K562 (cell line): Measurements from ENCODE around the gene ARMC7. TPM values are rescaled to one million over a fixed set of nuclear protein-coding genes. Genes with fewer than 3 reads are reported as not detected.

Source experiments
- ATAC-seq: fragments of 200-7000 bp; cut with Tn5 transposase; 3 replicates; pipeline ENCODE4 v1.9.1; 2020; ENCODE audit warnings: moderate library complexity
- BruUV-seq: library from RNA; stranded (reverse); fragments of 400-500 nt; replicated peaks from 2 replicates; lab custom pipeline; 2021; lab: Mats Ljungman, UMichigan
- CTCF ChIA-PET: fragments of 300-600 bp; formaldehyde crosslinking; extraction: SDS; loops from one replicate; lab custom pipeline; 2021; ENCODE audit warnings: low intra/inter-chr PET ratio; lab: Yijun Ruan, JAX
- POLR2A ChIA-PET: fragments of 300-600, 350-650 bp; sonication (Branson Sonifier 250); formaldehyde crosslinking; extraction: SDS; loops from one replicate; lab custom pipeline; 2021; ENCODE audit warnings: antibody characterized with exemption, inconsistent platforms; lab: Yijun Ruan, JAX
- DNase-seq, 4 experiments: peaks; one replicate each; pipeline versions ENCODE4 v3.0.0 to v3.0.0-alpha.2; 2011 to 2018; ENCODE audit warnings: low spot score in 3 of 4, mixed read lengths in 3 of 4; ENCODE audit errors: extremely low read depth in 1 of 4
- FAIRE-seq: peaks from 2 replicates; lab custom pipeline; 2011; peaks lifted over from hg19 to GRCh38; lab: Jason Lieb, UNC
- H2AFZ ChIP-seq: 2 replicates; pipeline ENCODE4 v1.6.0; 2011; ENCODE audit warnings: low read depth, low read length, control low read depth, inconsistent platforms
- H3K27ac ChIP-seq: fragments of 200-600 bp; 3 replicates; pipeline ENCODE4 v1.8.0; 2011; ENCODE audit warnings: low read depth, mild to moderate bottlenecking, control low read depth, inconsistent platforms, low read length, moderate library complexity, mixed read lengths; ENCODE audit errors: extremely low read depth
- H3K27me3 ChIP-seq, 2 experiments: fragments of 300-600 bp in 1 of 2; 2 replicates in 1 of 2; 3 replicates in 1 of 2; pipeline versions ENCODE4 v1.6.0 to v1.8.0; 2011; ENCODE audit warnings: inconsistent platforms in 2 of 2, low read length in 2 of 2, mild to moderate bottlenecking in 1 of 2, mixed read lengths in 1 of 2, moderate library complexity in 1 of 2; ENCODE audit not compliant: control insufficient read depth in 2 of 2, insufficient read depth in 2 of 2
- H3K36me3 ChIP-seq: fragments of 300-600 bp; 3 replicates; pipeline ENCODE4 v1.8.0; 2011; ENCODE audit warnings: mild to moderate bottlenecking, low read length, inconsistent platforms; ENCODE audit not compliant: control insufficient read depth, insufficient read depth
- H3K4me1 ChIP-seq, 2 experiments: fragments of 200-600 bp in 1 of 2; replicated peaks in 1 of 2; 2 replicates in 1 of 2; 3 replicates in 1 of 2; pipeline versions ENCODE4 v1.5.1 to v1.8.0; 2011; ENCODE audit warnings: inconsistent platforms in 2 of 2, low read length in 2 of 2, mild to moderate bottlenecking in 1 of 2, mixed read lengths in 1 of 2, moderate library complexity in 1 of 2; ENCODE audit not compliant: control insufficient read depth in 2 of 2, insufficient read depth in 2 of 2
- H3K4me2 ChIP-seq: 2 replicates; pipeline ENCODE4 v1.6.1; 2011; ENCODE audit warnings: low read length, control low read depth, inconsistent platforms, mixed read lengths; ENCODE audit not compliant: insufficient read depth
- H3K4me3 ChIP-seq: fragments of 200-600 bp; sonication (generic), shearing (Covaris generic); 2 replicates; pipeline ENCODE4 v1.5.1; 2016; ENCODE audit warnings: control low read depth, inconsistent platforms
- H3K79me2 ChIP-seq: fragments of 200-600 bp; 3 replicates; pipeline ENCODE4 v1.8.0; 2011; ENCODE audit warnings: low read length, inconsistent platforms; ENCODE audit not compliant: control insufficient read depth, insufficient read depth
- H3K9ac ChIP-seq, 2 experiments: 2 replicates each; pipeline versions ENCODE4 v1.6.0 to v1.6.1; 2011; ENCODE audit warnings: low read depth in 2 of 2, low read length in 2 of 2, control low read depth in 1 of 2, inconsistent platforms in 1 of 2, mild to moderate bottlenecking in 1 of 2, mixed read lengths in 1 of 2; ENCODE audit not compliant: insufficient read depth in 1 of 2
- H3K9me1 ChIP-seq: one replicate; pipeline ENCODE4 v1.6.0; 2011; ENCODE audit warnings: inconsistent platforms, mild to moderate bottlenecking, low read length, moderate library complexity; ENCODE audit not compliant: control insufficient read depth, insufficient read depth
- H3K9me3 ChIP-seq: replicated peaks from 2 replicates; pipeline ENCODE4 v1.5.1; 2011; ENCODE audit warnings: low read depth, low read length, inconsistent platforms; ENCODE audit not compliant: control insufficient read depth, insufficient read depth
- H4K20me1 ChIP-seq: replicated peaks from 2 replicates; pipeline ENCODE4 v1.6.1; 2011; ENCODE audit warnings: low read length, inconsistent platforms, mixed read lengths; ENCODE audit not compliant: control insufficient read depth, insufficient read depth
- CAMTA2 ChIP-seq: fragments of 250-450 bp; sonication (Bioruptor Pico); conservative IDR thresholded peaks from 2 replicates; pipeline ENCODE4 v1.5.1; 2022
- GATA2 ChIP-seq: sonication (generic); formaldehyde crosslinking; IDR thresholded peaks from 2 replicates; pipeline ENCODE4 v1.4.0; 2020; ENCODE audit warnings: mild to moderate bottlenecking, missing genetic modification reagents
- GATAD2B ChIP-seq: fragments of 450-650 bp; IDR thresholded peaks from 2 replicates; pipeline ENCODE4 v1.6.1; 2017; ENCODE audit warnings: mild to moderate bottlenecking, borderline replicate concordance
- GTF2A2 ChIP-seq: IDR thresholded peaks from 2 replicates; pipeline ENCODE4 v1.6.1; 2016; ENCODE audit warnings: mild to moderate bottlenecking, missing genetic modification characterization, missing compliant biosample characterization
- HCFC1 ChIP-seq: IDR thresholded peaks from 2 replicates; pipeline ENCODE4 v1.6.1; 2012; ENCODE audit warnings: low read depth, low read length, improper control_type of control experiment
- HMG20A ChIP-seq: fragments of 450-650 bp; formaldehyde crosslinking; conservative IDR thresholded peaks from 2 replicates; pipeline ENCODE4 v1.4.0; 2020; ENCODE audit warnings: mild to moderate bottlenecking, mixed read lengths
- IRF9 ChIP-seq: fragments of 450-650 bp; IDR thresholded peaks from 2 replicates; pipeline ENCODE4 v1.6.1; 2016; ENCODE audit warnings: missing biosample characterization, missing genetic modification characterization
- MYBL2 ChIP-seq, 2 experiments: fragments of 450-650 bp in 1 of 2; sonication (generic) in 1 of 2; formaldehyde crosslinking in 1 of 2; IDR thresholded peaks; 2 replicates each; pipeline versions ENCODE4 v1.6.1 to v1.8.1; 2017 to 2022; ENCODE audit warnings: borderline replicate concordance in 1 of 2, inconsistent platforms in 1 of 2, low read depth in 1 of 2, mild to moderate bottlenecking in 1 of 2, missing genetic modification reagents in 1 of 2, moderate library complexity in 1 of 2
- NCOA4 ChIP-seq: fragments of 450-650 bp; IDR thresholded peaks from 2 replicates; pipeline ENCODE4 v1.6.1; 2018; ENCODE audit warnings: mild to moderate bottlenecking; ENCODE audit not compliant: partially characterized antibody
- SMAD3 ChIP-seq: fragments of 450-650 bp; formaldehyde crosslinking; conservative IDR thresholded peaks from 2 replicates; pipeline ENCODE4 v1.4.0; 2020; ENCODE audit warnings: mild to moderate bottlenecking
- TAL1 ChIP-seq: fragments of 450-650 bp; IDR thresholded peaks from 2 replicates; pipeline ENCODE4 v1.6.1; 2016; ENCODE audit warnings: mild to moderate bottlenecking
- ZBTB17 ChIP-seq: fragments of 450-650 bp; formaldehyde crosslinking; IDR thresholded peaks from 2 replicates; pipeline ENCODE4 v1.4.0; 2020; ENCODE audit warnings: mild to moderate bottlenecking
- WGBS: fragments of 100-300 bp; shearing (Covaris generic); methylation state at CpG from one replicate; pipeline ENCODE4 v1.1.6; 2016; ENCODE audit warnings: low coverage, mixed read lengths; ENCODE audit not compliant: insufficient coverage; ENCODE audit errors: missing lambda C conversion rate; 5-methylcytosine and 5-hydroxymethylcytosine counted together
- in situ Hi-C: fragments of 300-500 bp; cut with MboI; formaldehyde crosslinking; loops from 4 replicates; pipeline ENCODE4 v1.15.0; 2018; ENCODE audit warnings: inconsistent platforms, mixed read lengths
- intact Hi-C: fragments of 100-400 bp; cut with micrococcal nuclease; formaldehyde crosslinking; loops from 2 replicates; pipeline ENCODE4 v1.14.2; 2022
- polyA plus RNA-seq, 8 experiments: library from polyadenylated mRNA; depleted of rRNA in 4 of 8; stranded (reverse) in 5 of 8; unstranded in 3 of 8; fragments of >200 nt; fragmentation: Nextera tagmentation in 2 of 8; fragmentation: Illumina TruSeq in 1 of 8; extraction: Ambion mirVana in 2 of 8; extraction: Trizol in 1 of 8; gene quantifications; 2 replicates each; pipeline versions ENCODE4 v1.2.1 to v1.2.3, GENCODE V29; 2011 to 2014; ENCODE audit warnings: inconsistent platforms in 1 of 8, missing spikeins in 1 of 8
- total RNA-seq, 7 experiments: library from RNA; depleted of rRNA in 6 of 7; stranded (reverse); fragments of >200 nt in 6 of 7; fragmentation: Illumina TruSeq in 2 of 7; extraction: Trizol in 2 of 7; gene quantifications; 2 replicates each; pipeline versions ENCODE4 v1.2.1 to v1.2.3, GENCODE V29; 2011 to 2021; ENCODE audit warnings: low replicate concordance in 1 of 7
- TF ChIP-seq, protein P1 (sequence below): fragments of 250-450 bp; sonication (Bioruptor Pico); IDR thresholded peaks from 2 replicates; pipeline ENCODE4 v1.5.0; 2021; ENCODE audit warnings: mild to moderate bottlenecking, moderate library complexity

ARMC7 gene
- total and polyA plus RNA-seq, 9 of the 15 experiments (the other 6 are each of a cell fraction or from before 2014, with no cell fraction given): 1.4 to 15.2 (median 5.9) TPM

DNA sequence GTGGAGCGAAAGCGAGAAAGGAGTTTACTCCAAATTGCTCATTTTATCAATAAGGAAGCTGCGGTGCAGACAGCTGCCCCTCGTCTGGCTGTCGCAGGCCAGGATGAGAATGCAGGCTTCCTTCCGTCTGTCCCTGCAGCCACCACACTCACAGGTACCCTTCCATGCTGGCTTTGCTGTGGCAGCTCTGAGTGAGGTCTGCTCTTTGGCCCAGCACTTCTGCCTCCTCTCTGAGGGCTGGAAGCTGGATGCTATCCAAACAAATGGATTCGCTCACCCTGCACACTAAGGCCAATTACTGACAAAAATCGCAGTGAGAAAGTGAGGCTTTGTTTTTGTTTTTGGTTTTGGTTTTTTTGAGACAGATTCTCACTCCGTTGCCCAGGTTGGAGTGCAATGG, 7.0 kb downstream of the ARMC7 start (continued):
- no peak for TF ChIP-seq ZBTB17 (CRISPR knock-in tag)
- TF ChIP-seq GTF2A2 (tag): no peak
- no peak for TF ChIP-seq NCOA4
- no peak for TF ChIP-seq GATAD2B
- TF ChIP-seq GATA2 (CRISPR knock-in tag): no peak
- TF ChIP-seq, all 486 proteins: peak for 0

GRCh38 chr17:75118307-75118706, 8.5 kb downstream of the ARMC7 start:
- Histone ChIP-seq H3K9me3 (no peaks in the 10 kb centered on the region), H3K4me2 (no peak overlapping the region), H3K36me3 (peaks cover 33% of the 10 kb centered on the region; the same call in 2 of the 3 replicates), H3K79me2 (peaks cover 14% of the 10 kb centered on the region), H2AFZ (no peak overlapping the region), H4K20me1 (no peaks in the 10 kb centered on the region), H3K9ac (0 out of 4 replicates have a peak overlapping the region, but pooled peaks of 1 of the 2 experiments have one; percentile 70), H3K4me1 (peaks cover 12 to 21% of the 10 kb centered on the region in 2 experiments), H3K9me1 (no peaks in the 10 kb centered on the region), H3K27me3 (no peaks in the 10 kb centered on the region), H3K27ac (no peak overlapping the region), H3K4me3 (no peak overlapping the region)
- BruUV-seq: no TSS peak
- no peak for ATAC-seq
- ChIA-PET POLR2A (interaction anchor here (0.5 to 1.4 kb wide), 3 partner anchors 11 to 207 kb away, joined by 3 to 4 read pairs (median 3); no protein-coding TSS in a partner anchor), CTCF (interaction anchor here (0.5 kb wide), 1 partner anchor 54 kb away, joined by 7 read pairs; no protein-coding TSS in a partner anchor)
- WGBS: 94% methylated on average over 14 of the region's 14 CpGs
- no peak for DNase-seq
- no peak for FAIRE-seq
- TF ChIP-seq MYBL2 (IDR thresholded peaks at IDR 0.05; ENCODE audit: low read depth): no peak
- no peak for TF ChIP-seq MYBL2 (CRISPR knock-in tag; IDR thresholded peaks at IDR 0.05; ENCODE audit: borderline replicate concordance)
- TF ChIP-seq SMAD3 (CRISPR knock-in tag): no peak
- TF ChIP-seq CAMTA2 (CRISPR knock-in tag): no peak
- TF ChIP-seq, protein P1, sequence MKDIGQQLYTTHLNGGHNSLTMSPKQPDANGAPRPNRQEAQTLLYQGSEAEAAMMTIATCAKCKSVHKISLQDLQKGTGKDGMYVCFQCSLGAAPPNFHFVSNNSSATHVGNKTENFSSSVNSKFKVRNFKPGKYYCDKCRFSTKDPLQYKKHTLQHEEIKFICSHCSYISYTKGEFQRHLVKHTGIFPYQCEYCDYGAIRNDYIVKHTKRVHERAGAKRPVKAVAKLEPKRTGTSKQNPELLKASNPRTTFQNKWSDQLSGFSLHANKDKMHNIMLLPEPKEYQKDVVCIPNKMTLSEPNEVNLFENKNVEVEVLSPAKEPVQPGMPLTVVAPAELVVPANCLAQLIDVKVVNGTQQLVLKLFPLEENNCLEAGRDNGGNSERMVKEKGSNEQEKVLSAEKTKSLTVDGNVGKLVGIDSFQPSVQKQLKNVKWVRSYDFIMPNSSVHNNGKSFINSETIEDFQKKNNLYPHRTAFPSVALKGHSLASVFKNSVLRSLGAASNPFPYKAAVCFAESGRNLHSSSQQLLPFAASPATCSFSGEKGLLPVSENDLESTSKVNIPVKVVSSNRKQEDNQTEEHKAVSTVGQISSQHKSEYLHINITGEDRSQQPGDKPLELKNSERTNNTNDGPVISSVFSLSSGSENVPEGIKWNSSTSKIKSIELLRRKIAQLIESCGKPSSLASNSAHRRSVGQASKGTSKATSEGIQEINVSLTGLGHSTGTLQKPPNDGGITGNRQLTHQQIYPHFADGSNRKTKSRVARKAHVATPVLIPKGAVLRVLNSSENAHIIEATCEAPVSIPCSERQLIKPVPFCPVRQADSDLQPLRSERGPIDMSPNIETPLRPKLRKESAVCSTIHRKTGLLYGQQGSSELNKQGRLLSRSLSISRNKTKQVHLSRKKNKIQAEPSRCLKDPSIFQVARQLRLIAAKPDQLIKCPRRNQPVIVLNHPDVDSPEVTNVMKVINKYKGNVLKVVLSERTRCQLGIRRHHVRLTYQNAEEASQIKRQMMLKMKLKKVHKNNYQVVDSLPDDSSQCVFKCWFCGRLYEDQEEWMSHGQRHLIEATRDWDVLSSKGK (CRISPR knock-in tag): no peak
- no peak for TF ChIP-seq HCFC1
- no peak for TF ChIP-seq HMG20A (CRISPR knock-in tag)
- no peak for TF ChIP-seq IRF9 (tag)
- TF ChIP-seq TAL1: no peak
- in situ Hi-C loops (loop anchor here (10.0 kb wide), 1 partner anchor 296 kb away; no protein-coding TSS in a partner anchor), intact Hi-C loops (no loop called here)
